Stomach (tissue), 19 donors: ENCODE results near the gene CYP17A1. TPM values are rescaled to one million over a fixed set of nuclear protein-coding genes. Genes with fewer than 3 reads are reported as not detected.

Experiments
- DNase-seq, 2 donors: peaks; one replicate each; pipeline versions ENCODE4 v3.0.0 to v3.0.0-alpha.2; 2013 to 2019
- H3K27ac ChIP-seq, 5 donors: fragments of 200-600 bp in 4 of 5; sonication (generic) in 4 of 5; one replicate each; pipeline ENCODE4 v1.5.1; 2013 to 2019; ENCODE audit warnings: mild to moderate bottlenecking in 1 of 5, moderate library complexity in 1 of 5
- H3K27me3 ChIP-seq, 3 donors: fragments of 200-600 bp; sonication (generic); one replicate each; pipeline ENCODE4 v1.5.1; 2017 to 2019; ENCODE audit warnings: mixed run types in 1 of 3
- H3K36me3 ChIP-seq, 4 donors: fragments of 200-600 bp; sonication (generic); 1 replicate in 3 of 4; 2 replicates in 1 of 4; pipeline ENCODE4 v1.5.1; 2016 to 2019
- H3K4me1 ChIP-seq, 4 donors: fragments of 200-600 bp; sonication (generic); one replicate each; pipeline ENCODE4 v1.5.1; 2016 to 2019
- H3K4me3 ChIP-seq, 4 donors: fragments of 200-600 bp; sonication (generic) in 3 of 4; one replicate each; pipeline ENCODE4 v1.5.1; 2016 to 2019; ENCODE audit warnings: mild to moderate bottlenecking in 1 of 4
- H3K9me3 ChIP-seq, 4 donors: fragments of 200-600 bp; sonication (generic); one replicate each; pipeline ENCODE4 v1.5.1; 2016 to 2019
- EP300 ChIP-seq: sonication (generic); formaldehyde crosslinking; IDR thresholded peaks from one replicate; pipeline ENCODE4 v1.6.1; 2017; ENCODE audit warnings: antibody characterized with exemption
- POLR2A ChIP-seq, 4 donors: fragments of 450-650 bp; IDR thresholded peaks; one replicate each; pipeline ENCODE4 v1.6.1; 2016; ENCODE audit warnings: antibody characterized with exemption in 4 of 4, control low read depth in 2 of 4, mild to moderate bottlenecking in 1 of 4, moderate library complexity in 1 of 4
- POLR2AphosphoS5 ChIP-seq, 3 donors: sonication (generic); formaldehyde crosslinking; IDR thresholded peaks; one replicate each; pipeline ENCODE4 v1.6.1; 2016; ENCODE audit warnings: antibody characterized with exemption in 3 of 3
- WGBS, 5 donors: extraction: QIAGEN DNeasy Blood & Tissue Kit in 3 of 5; methylation state at CpG; one replicate each; pipeline versions ENCODE4 v1.1.5 to v1.1.7; 2013 to 2018; 5-methylcytosine and 5-hydroxymethylcytosine counted together
- intact Hi-C: fragments of 100-400 bp; cut with DNase I; formaldehyde crosslinking; loops from one replicate; pipeline ENCODE4 v1.15.1; 2023; ENCODE audit warnings: low total_unique reads
- long read RNA-seq, 10 donors: transcript quantifications; one replicate each; lab custom pipeline, GENCODE V29; 2026
- polyA plus RNA-seq, 3 donors: library from polyadenylated mRNA; stranded (reverse); fragments of 200-250 nt; gene quantifications; one replicate each; pipeline ENCODE4 v1.2.3, GENCODE V29; 2013
- total RNA-seq, 5 donors: library from RNA; depleted of rRNA; stranded (reverse); fragments of >200 nt; gene quantifications; one replicate each; pipeline versions ENCODE4 v1.1.0 to v1.2.3, GENCODE V29; 2014 to 2016
- TF ChIP-seq, protein P1 (sequence below), 7 experiments: fragments of 450-650 bp in 4 of 7; fragments of 200-600 bp in 3 of 7; sonication (generic) in 3 of 7; IDR thresholded peaks; one replicate each; pipeline ENCODE4 v1.5.1; 2016 to 2019; ENCODE audit warnings: antibody characterized with exemption in 7 of 7, control low read depth in 2 of 7, mild to moderate bottlenecking in 1 of 7
- donor health status: healthy with polysubstance abuse.
- donor health status: Bipolar disorder and iron deficiency.
- donor health status: healthy.

CYP17A1 gene, protein sequence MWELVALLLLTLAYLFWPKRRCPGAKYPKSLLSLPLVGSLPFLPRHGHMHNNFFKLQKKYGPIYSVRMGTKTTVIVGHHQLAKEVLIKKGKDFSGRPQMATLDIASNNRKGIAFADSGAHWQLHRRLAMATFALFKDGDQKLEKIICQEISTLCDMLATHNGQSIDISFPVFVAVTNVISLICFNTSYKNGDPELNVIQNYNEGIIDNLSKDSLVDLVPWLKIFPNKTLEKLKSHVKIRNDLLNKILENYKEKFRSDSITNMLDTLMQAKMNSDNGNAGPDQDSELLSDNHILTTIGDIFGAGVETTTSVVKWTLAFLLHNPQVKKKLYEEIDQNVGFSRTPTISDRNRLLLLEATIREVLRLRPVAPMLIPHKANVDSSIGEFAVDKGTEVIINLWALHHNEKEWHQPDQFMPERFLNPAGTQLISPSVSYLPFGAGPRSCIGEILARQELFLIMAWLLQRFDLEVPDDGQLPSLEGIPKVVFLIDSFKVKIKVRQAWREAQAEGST
- not detected for total RNA-seq
- polyA plus RNA-seq, result 100 to 1,000 TPM in 1 of 3 donors, under 1 TPM in 2; 0.30 to 106 (median 0.37) TPM
- long read RNA-seq, donor 1, result 0 reads
- long read RNA-seq, donor 2, result 0 reads
- long read RNA-seq, donor 3, partial matches to known transcripts, result 0 of 1 reads
- long read RNA-seq, donor 3, other reads (novel, unspliced or antisense), result 0 of 1 reads
- long read RNA-seq, donor 4, result 0 reads
- long read RNA-seq, donor 5, transcript CYP17A1-201 (8 exons, 1,870 nt), result major isoform, 54 of 99 reads
- long read RNA-seq, donor 5, partial matches to known transcripts, result 41 of 99 reads
- long read RNA-seq, donor 5, other reads (novel, unspliced or antisense), result 0 of 99 reads
- long read RNA-seq, donor 6, result 0 reads
- long read RNA-seq, donor 7, partial matches to known transcripts, result 0 of 4 reads
- long read RNA-seq, donor 7, other reads (novel, unspliced or antisense), result 0 of 4 reads
- long read RNA-seq, donor 8, result 0 reads
- long read RNA-seq, donor 9, result 0 reads
- long read RNA-seq, donor 10, partial matches to known transcripts, result 0 of 2 reads
- long read RNA-seq, donor 10, other reads (novel, unspliced or antisense), result 0 of 2 reads

DNA sequence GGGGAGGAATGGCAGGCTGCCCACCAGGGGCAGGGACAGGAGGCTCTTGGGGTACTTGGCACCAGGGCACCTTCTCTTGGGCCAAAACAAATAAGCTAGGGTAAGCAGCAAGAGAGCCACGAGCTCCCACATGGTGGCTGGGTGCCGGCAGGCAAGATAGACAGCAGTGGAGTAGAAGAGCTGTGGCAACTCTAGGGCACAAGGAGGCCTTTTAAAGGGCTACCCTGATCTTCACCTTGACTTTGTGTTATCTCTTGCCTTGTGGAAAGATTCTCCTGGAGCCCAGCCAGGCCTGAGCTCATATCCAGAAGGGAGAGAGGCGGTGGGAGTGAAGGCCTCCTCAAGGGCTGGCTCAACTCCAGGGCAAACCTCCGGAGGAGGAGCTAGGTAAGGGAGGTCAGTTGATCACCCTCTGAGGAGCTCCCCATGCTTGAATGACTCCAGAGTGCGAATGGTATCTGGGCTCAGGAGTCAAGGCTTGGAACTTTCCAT lies at the start of gene CYP17A1:
CYP17A1 (minus strand) TSS at position 184 of the 492 bp plus-strand sequence; CDS start at position 132, 52 bp downstream.
- Histone ChIP-seq H3K36me3 (no peaks in the 10 kb centered on the region), H3K9me3 (peaks cover 4 to 14% (median 9%) of the 10 kb centered on the region in 4 donors), H3K27me3 (no peaks in the 10 kb centered on the region), H3K27ac (no peak within 1 kb of the TSS), H3K4me3 (no peak within 1 kb of the TSS), H3K4me1 (peaks cover 0 to 18% (median 11%) of the 10 kb centered on the region in 4 donors)
- TF ChIP-seq POLR2A (IDR thresholded peaks at IDR 0.05) (no peak), EP300 (no peak), POLR2AphosphoS5 (IDR thresholded peaks at IDR 0.05) (no peak)
- TF ChIP-seq, protein P1, sequence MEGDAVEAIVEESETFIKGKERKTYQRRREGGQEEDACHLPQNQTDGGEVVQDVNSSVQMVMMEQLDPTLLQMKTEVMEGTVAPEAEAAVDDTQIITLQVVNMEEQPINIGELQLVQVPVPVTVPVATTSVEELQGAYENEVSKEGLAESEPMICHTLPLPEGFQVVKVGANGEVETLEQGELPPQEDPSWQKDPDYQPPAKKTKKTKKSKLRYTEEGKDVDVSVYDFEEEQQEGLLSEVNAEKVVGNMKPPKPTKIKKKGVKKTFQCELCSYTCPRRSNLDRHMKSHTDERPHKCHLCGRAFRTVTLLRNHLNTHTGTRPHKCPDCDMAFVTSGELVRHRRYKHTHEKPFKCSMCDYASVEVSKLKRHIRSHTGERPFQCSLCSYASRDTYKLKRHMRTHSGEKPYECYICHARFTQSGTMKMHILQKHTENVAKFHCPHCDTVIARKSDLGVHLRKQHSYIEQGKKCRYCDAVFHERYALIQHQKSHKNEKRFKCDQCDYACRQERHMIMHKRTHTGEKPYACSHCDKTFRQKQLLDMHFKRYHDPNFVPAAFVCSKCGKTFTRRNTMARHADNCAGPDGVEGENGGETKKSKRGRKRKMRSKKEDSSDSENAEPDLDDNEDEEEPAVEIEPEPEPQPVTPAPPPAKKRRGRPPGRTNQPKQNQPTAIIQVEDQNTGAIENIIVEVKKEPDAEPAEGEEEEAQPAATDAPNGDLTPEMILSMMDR (IDR thresholded peaks at IDR 0.05), result no peak
- peak; percentile 50 to 76 for DNase-seq
- intact Hi-C loops, result loop anchor here (5.0 to 10.0 kb wide), 2 partner anchors 65 to 238 kb away; no protein-coding TSS in a partner anchor
- 25 to 50% (median 44%) methylated on average over 5 of the region's 5 CpGs for WGBS, 5 donors

GRCh38 chr10:102880256-102880655 lies 43.0 kb upstream of the CYP17A1 start:
- TF ChIP-seq EP300 (no peak), POLR2A (IDR thresholded peaks at IDR 0.05) (no peak)
- TF ChIP-seq, protein P1 (IDR thresholded peaks at IDR 0.05), result no peak
- Histone ChIP-seq H3K27ac (no peak overlapping the region), H3K4me3 (no peak overlapping the region), H3K4me1 (no peaks in the 10 kb centered on the region), H3K27me3 (no peaks in the 10 kb centered on the region), H3K36me3 (peaks cover 0 to 36% (median 13%) of the 10 kb centered on the region in 4 donors), H3K9me3 (no peaks in the 10 kb centered on the region)
- DNase-seq, result no peak
- WGBS, 5 donors, result 89 to 96% (median 90%) methylated on average over 2 of the region's 2 CpGs
- intact Hi-C loops, result no loop called here

DNA sequence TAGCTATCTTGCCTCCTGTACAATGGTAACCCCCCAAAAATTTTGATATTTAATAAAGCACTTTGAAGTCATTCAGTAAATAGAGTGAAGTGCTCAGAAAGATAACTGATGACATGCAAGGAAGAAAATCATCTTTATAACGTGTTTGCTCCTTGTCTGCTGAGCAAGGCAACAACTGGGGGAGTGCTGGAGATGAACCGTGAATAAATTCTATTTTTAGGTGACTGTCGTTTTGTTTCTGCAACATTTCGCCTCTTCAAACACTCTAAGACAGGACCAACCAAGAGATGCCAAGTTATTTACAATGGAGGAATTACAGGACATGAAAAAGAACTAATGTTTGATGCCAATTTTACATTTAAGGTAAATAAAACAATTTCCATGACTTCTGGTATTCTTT lies 41.4 kb upstream of the CYP17A1 start:
- Histone ChIP-seq H3K27ac (no peak overlapping the region), H3K4me3 (no peak overlapping the region), H3K27me3 (no peaks in the 10 kb centered on the region), H3K4me1 (no peaks in the 10 kb centered on the region), H3K36me3 (peaks cover 0 to 50% (median 15%) of the 10 kb centered on the region in 4 donors), H3K9me3 (no peaks in the 10 kb centered on the region)
- no peak for DNase-seq
- TF ChIP-seq POLR2A (IDR thresholded peaks at IDR 0.05) (no peak), POLR2AphosphoS5 (IDR thresholded peaks at IDR 0.05) (no peak), EP300 (no peak)
- TF ChIP-seq, protein P1 (IDR thresholded peaks at IDR 0.05), result no peak
- WGBS, 5 donors, result 77 to 89% (median 86%) methylated on average over 4 of the region's 4 CpGs
- intact Hi-C loops, result no loop called here

DNA sequence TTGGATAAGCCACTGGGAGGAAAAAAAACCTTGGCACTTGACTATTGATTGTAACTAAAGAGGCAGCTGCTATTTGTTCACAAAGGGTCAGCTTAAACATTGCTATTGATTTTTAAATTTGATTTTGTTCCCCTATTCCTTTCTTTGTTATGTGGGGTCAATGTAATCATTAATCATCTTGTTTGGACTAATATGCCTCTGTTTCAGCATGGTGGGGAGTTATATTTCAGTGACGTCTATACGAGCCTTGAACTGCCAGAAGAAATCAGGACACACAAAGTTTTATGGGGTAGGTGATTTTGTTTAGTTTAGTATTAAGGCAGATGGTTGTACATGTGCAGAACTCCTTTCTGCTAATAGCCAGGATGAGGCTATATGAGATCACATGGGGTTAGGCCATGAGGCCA lies 39.5 kb upstream of the CYP17A1 start:
- no peak overlapping the region for H3K27ac ChIP-seq
- intact Hi-C loops, result no loop called here
- TF ChIP-seq, protein P1 (IDR thresholded peaks at IDR 0.05), result no peak
- TF ChIP-seq POLR2A (IDR thresholded peaks at IDR 0.05) (no peak), EP300 (no peak), POLR2AphosphoS5 (IDR thresholded peaks at IDR 0.05) (no peak)
- peaks cover 0 to 51% (median 15%) of the 10 kb centered on the region in 4 donors for H3K36me3 ChIP-seq
- no peaks in the 10 kb centered on the region for H3K9me3 ChIP-seq
- H3K4me1 ChIP-seq, result no peaks in the 10 kb centered on the region
- no peak for DNase-seq
- 54 to 76% (median 71%) methylated on average over 2 of the region's 2 CpGs for WGBS, 5 donors
- no peaks in the 10 kb centered on the region for H3K27me3 ChIP-seq
- no peak overlapping the region for H3K4me3 ChIP-seq
